AG04450 (cell line): ENCODE measurements around the gene COG4. TPM values are rescaled to one million over a fixed set of nuclear protein-coding genes. Genes with fewer than 3 reads are reported as not detected.

Source experiments
- CTCF ChIA-PET: fragments of 300-600, 350-600 bp; formaldehyde crosslinking; extraction: SDS; loops from one replicate; lab custom pipeline; 2022; ENCODE audit warnings: antibody characterized with exemption, inconsistent platforms; lab: Charles Lee
- POLR2A ChIA-PET: fragments of 350-600 bp; formaldehyde crosslinking; extraction: SDS; loops from one replicate; lab custom pipeline; 2021; ENCODE audit warnings: antibody characterized with exemption, inconsistent platforms; lab: Yijun Ruan, JAX
- DNase-seq: peaks from one replicate; pipeline ENCODE4 v3.0.0-alpha.2; 2011; ENCODE audit warnings: low read depth, low spot score
- H3K27ac ChIP-seq: one replicate; pipeline ENCODE4 v1.5.1; 2012; ENCODE audit warnings: low read depth, low read length, control low read depth
- H3K27me3 ChIP-seq: one replicate; pipeline ENCODE4 v1.6.0; 2012; ENCODE audit warnings: low read length; ENCODE audit not compliant: control insufficient read depth, insufficient read depth
- H3K4me3 ChIP-seq: 2 replicates; pipeline ENCODE4 v1.5.1; 2011; ENCODE audit warnings: mild to moderate bottlenecking, low read depth, low read length, control low read depth
- H3K9me3 ChIP-seq: 2 replicates; pipeline ENCODE4 v1.5.1; 2012; ENCODE audit warnings: low read length; ENCODE audit not compliant: control insufficient read depth, insufficient read depth
- polyA plus RNA-seq: library from polyadenylated mRNA; depleted of rRNA; stranded (reverse); fragments of >200 nt; gene quantifications from 2 replicates; pipeline ENCODE4 v1.2.3, GENCODE V29; 2011
- TF ChIP-seq, protein P1 (sequence below): IDR thresholded peaks from 2 replicates; pipeline ENCODE4 v1.5.1; 2011; ENCODE audit warnings: low read depth, low read length, control low read depth, inconsistent platforms

Gene COG4
- polyA plus RNA-seq, 1 experiment: 51.8 TPM

DNA sequence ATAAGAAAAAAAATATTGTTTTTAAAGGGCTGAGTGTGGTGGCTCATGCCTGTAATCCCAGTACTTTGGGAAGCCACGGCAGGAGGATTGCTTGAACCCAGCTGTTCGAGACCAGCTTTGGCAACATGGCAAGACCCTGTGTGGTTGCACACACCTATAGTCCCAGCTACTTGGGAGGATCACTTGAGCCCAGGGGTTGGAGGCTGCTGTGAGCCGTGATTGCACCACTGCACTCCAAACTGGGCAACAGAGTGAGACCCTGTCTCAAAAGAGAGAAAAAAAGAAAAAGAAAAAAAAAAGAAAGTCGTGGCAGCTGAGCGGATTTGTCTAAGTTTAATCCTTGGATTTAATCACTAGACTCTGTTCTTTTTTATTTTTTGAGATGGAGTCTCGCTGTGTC is 75.3 kb downstream of the COG4 start:
- no peak for DNase-seq
- Histone ChIP-seq H3K27me3 (peaks cover 3% of the 10 kb centered on the region), H3K9me3 (no peaks in the 10 kb centered on the region; the same call in 1 of the 2 replicates), H3K27ac (no peak overlapping the region), H3K4me3 (no peak overlapping the region)
- CTCF ChIA-PET: no interaction called here
- POLR2A ChIA-PET: no interaction called here
- TF ChIP-seq, protein P1, sequence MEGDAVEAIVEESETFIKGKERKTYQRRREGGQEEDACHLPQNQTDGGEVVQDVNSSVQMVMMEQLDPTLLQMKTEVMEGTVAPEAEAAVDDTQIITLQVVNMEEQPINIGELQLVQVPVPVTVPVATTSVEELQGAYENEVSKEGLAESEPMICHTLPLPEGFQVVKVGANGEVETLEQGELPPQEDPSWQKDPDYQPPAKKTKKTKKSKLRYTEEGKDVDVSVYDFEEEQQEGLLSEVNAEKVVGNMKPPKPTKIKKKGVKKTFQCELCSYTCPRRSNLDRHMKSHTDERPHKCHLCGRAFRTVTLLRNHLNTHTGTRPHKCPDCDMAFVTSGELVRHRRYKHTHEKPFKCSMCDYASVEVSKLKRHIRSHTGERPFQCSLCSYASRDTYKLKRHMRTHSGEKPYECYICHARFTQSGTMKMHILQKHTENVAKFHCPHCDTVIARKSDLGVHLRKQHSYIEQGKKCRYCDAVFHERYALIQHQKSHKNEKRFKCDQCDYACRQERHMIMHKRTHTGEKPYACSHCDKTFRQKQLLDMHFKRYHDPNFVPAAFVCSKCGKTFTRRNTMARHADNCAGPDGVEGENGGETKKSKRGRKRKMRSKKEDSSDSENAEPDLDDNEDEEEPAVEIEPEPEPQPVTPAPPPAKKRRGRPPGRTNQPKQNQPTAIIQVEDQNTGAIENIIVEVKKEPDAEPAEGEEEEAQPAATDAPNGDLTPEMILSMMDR: no peak

GRCh38 chr16:70444249-70445063 is 78.9 kb downstream of the COG4 start:
- CTCF ChIA-PET: no interaction called here

GRCh38 chr16:70442344-70442743 is 81.0 kb downstream of the COG4 start:
- TF ChIP-seq, protein P1: no peak
- H3K27me3 ChIP-seq: no peaks in the 10 kb centered on the region
- DNase-seq: no peak
- ChIA-PET POLR2A (interaction anchor here (0.7 kb wide), 1 partner anchor 69 kb away, joined by 6 read pairs; no protein-coding TSS in a partner anchor), CTCF (no interaction called here)
- no peak overlapping the region for H3K4me3 ChIP-seq
- no peaks in the 10 kb centered on the region for H3K9me3 ChIP-seq
- no peak overlapping the region for H3K27ac ChIP-seq

More at GRCh38 chr16:70444249-70445063, 78.9 kb downstream of the COG4 start:
- no peak overlapping the region for H3K27ac ChIP-seq
- POLR2A ChIA-PET: no interaction called here
- no peak overlapping the region for H3K4me3 ChIP-seq
- no peak for DNase-seq
- H3K9me3 ChIP-seq: no peaks in the 10 kb centered on the region
- TF ChIP-seq, protein P1: no peak
- H3K27me3 ChIP-seq: peaks cover 3% of the 10 kb centered on the region

- POLR2A ChIA-PET: no interaction called here
- Histone ChIP-seq H3K27me3 (no peaks in the 10 kb centered on the region), H3K9me3 (no peaks in the 10 kb centered on the region), H3K4me3 (no peak overlapping the region), H3K27ac (no peak overlapping the region)
- TF ChIP-seq, protein P1: no peak
- DNase-seq: no peak
- CTCF ChIA-PET: no interaction called here
These were observed 81.9 kb downstream of the COG4 start for GRCh38 chr16:70441406-70441990.
